Measurements from ENCODE around the gene GOLGA8A.
A peak's percentile ranks its signal among the peaks of the same experiment; 100 is the strongest.
"Not testable (repeated sequence)": the region's sequence is repeated elsewhere in the genome, so short reads cannot be mapped to it uniquely, and the experiment has no call there.

The GOLGA8A gene

GRCh38 chr15:34434627-34435305, 2.8 kb downstream of the GOLGA8A start:
- Mint-ChIP-seq H3K9me3 (no peaks in the 10 kb centered on the region), H3K36me3 (peaks cover 16% of the 10 kb centered on the region), H3K27me3 (no peaks in the 10 kb centered on the region), H3K4me1 (peaks cover 35% of the 10 kb centered on the region), H3K27ac (no peak overlapping the region), H3K4me3 (peak overlapping the region; percentile 88)

GRCh38 chr15:34433956-34434626, 3.5 kb downstream of the GOLGA8A start:
- not testable (repeated sequence) for H3K27me3 Mint-ChIP-seq, H3K27ac Mint-ChIP-seq, H3K4me3 Mint-ChIP-seq, H3K9me3 Mint-ChIP-seq
- H3K36me3 Mint-ChIP-seq, result peaks cover 16% of the 10 kb centered on the region
- H3K4me1 Mint-ChIP-seq, result peaks cover 35% of the 10 kb centered on the region

GRCh38 chr15:34430642-34431041, 7.0 kb downstream of the GOLGA8A start:
- Mint-ChIP-seq H3K36me3 (peaks cover 14% of the 10 kb centered on the region), H3K4me1 (peaks cover 23% of the 10 kb centered on the region)
- H3K4me3 Mint-ChIP-seq, H3K27ac Mint-ChIP-seq, H3K9me3 Mint-ChIP-seq, H3K27me3 Mint-ChIP-seq: not testable (repeated sequence)

DNA sequence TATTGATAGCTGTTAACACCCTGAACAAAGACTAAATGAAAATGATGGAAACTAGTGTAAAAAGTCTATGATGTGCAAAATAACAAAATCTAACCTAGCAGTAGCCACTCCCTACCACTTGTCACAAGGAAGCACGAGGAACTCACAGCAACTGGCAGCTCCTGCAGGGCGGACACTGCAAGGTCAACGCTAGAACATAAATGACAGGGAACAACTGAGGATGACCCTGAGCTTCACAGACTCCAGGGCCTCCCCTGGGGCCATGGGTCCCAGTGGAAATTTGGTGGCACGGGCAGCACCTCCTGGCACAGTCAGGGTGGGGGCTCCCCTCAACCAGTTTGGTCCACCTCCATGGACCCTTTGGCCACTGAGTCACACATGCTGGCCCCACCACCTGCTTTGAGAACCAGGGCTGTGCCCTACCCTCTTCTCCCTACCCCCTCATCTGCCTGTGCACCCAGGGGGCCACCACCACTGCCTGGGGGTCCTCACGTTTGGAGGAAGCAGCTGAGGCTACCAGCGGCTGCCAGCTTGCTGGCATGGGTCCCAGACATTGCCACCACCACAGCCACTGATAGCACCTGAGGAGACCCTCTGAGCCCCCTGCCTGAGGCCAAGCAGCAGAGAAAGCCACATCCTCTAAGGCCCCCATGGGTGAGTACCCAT, 14.1 kb downstream of the GOLGA8A start:
- not testable (repeated sequence) for H3K36me3 Mint-ChIP-seq, H3K4me1 Mint-ChIP-seq, H3K4me3 Mint-ChIP-seq, H3K9me3 Mint-ChIP-seq, H3K27me3 Mint-ChIP-seq, H3K27ac Mint-ChIP-seq

- not testable (repeated sequence) for H3K27ac Mint-ChIP-seq, H3K36me3 Mint-ChIP-seq
These were observed 16.7 kb downstream of the GOLGA8A start for GRCh38 chr15:34420953-34421352.

DNA sequence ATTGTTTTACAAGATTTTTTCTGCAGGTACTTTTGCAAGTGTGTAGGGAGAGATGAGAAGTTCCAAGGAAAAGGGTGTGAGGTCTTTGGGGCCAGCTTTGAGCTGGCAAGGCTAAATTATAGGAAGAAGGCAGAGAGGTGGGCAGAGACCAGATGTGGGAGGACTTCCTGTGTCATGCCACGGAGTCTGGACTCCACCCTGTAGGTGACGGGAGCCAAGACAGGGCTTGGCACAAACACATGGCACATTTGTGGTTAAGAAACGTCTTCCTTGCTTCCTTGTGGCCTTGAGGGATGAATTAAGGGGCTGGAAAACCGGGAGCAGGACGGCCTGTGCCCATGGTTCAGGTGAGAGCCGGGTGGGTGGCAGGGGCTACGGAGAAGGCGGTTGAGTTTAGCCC, 19.2 kb downstream of the GOLGA8A start:
- H3K9me3 Mint-ChIP-seq, H3K36me3 Mint-ChIP-seq, H3K4me3 Mint-ChIP-seq, H3K27ac Mint-ChIP-seq, H3K4me1 Mint-ChIP-seq, H3K27me3 Mint-ChIP-seq: not testable (repeated sequence)

More at GRCh38 chr15:34420953-34421352, 16.7 kb downstream of the GOLGA8A start:
- H3K4me1 Mint-ChIP-seq, H3K27me3 Mint-ChIP-seq, H3K4me3 Mint-ChIP-seq, H3K9me3 Mint-ChIP-seq: not testable (repeated sequence)

DNA sequence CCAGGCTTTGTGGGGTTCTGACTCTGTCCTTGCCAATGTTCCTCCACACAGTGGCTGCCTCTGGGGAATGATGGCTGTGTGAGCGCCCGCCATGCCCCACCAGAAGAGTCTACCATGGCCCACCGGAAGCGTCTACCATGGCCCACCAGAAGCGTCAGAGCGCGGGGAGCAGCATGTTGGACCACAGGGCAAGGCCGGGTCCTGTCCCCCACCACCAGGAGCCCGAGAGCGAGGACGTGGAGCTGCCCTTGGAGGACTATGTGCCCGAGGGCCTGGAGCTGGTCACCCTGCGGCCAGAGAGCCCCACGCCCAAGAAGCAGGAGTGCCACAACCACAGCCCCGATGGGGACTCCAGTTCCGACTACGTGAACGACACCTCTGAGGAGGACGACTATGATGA, 28.1 kb downstream of the GOLGA8A start:
- H3K36me3 Mint-ChIP-seq, result not testable (repeated sequence)

GRCh38 chr15:34408973-34409372, 28.6 kb downstream of the GOLGA8A start:
- H3K4me1 Mint-ChIP-seq, H3K4me3 Mint-ChIP-seq, H3K27me3 Mint-ChIP-seq, H3K36me3 Mint-ChIP-seq, H3K27ac Mint-ChIP-seq, H3K9me3 Mint-ChIP-seq: not testable (repeated sequence)

More for the DNA sequence above, 28.1 kb downstream of the GOLGA8A start:
- not testable (repeated sequence) for H3K9me3 Mint-ChIP-seq, H3K27me3 Mint-ChIP-seq, H3K4me3 Mint-ChIP-seq, H3K4me1 Mint-ChIP-seq, H3K27ac Mint-ChIP-seq

- H3K9me3 Mint-ChIP-seq, H3K4me1 Mint-ChIP-seq, H3K27me3 Mint-ChIP-seq, H3K27ac Mint-ChIP-seq, H3K4me3 Mint-ChIP-seq, H3K36me3 Mint-ChIP-seq: not testable (repeated sequence)
These were observed 33.7 kb downstream of the GOLGA8A start for GRCh38 chr15:34403899-34404298.

DNA sequence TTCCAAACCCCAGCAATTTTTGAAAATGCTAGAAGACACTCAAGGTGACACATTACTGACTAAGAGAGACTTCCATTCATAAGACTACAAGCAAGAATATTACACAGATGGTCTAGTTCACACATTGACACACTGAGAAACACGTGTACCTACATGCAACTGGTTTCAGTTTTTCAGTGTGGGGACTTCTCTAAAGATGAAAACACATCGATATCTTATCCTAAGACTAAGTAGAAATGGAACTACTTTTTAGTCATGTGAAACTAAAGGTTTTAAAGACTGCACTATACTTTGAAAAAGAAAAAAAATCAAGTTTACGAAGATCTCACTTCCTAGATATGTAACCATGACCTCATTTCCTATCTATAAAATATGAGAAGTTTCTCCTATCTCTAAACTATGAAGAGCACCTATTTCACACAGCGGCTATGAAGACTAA, 34.4 kb downstream of the GOLGA8A start:
- not testable (repeated sequence) for H3K27ac Mint-ChIP-seq, H3K4me3 Mint-ChIP-seq, H3K9me3 Mint-ChIP-seq, H3K27me3 Mint-ChIP-seq, H3K36me3 Mint-ChIP-seq, H3K4me1 Mint-ChIP-seq

GRCh38 chr15:34397637-34398259, 39.9 kb downstream of the GOLGA8A start:
- H3K27me3 Mint-ChIP-seq, H3K36me3 Mint-ChIP-seq, H3K27ac Mint-ChIP-seq, H3K9me3 Mint-ChIP-seq, H3K4me1 Mint-ChIP-seq, H3K4me3 Mint-ChIP-seq: not testable (repeated sequence)

- not testable (repeated sequence) for H3K4me1 Mint-ChIP-seq, H3K36me3 Mint-ChIP-seq, H3K9me3 Mint-ChIP-seq, H3K4me3 Mint-ChIP-seq, H3K27ac Mint-ChIP-seq, H3K27me3 Mint-ChIP-seq
These were observed 44.6 kb downstream of the GOLGA8A start for GRCh38 chr15:34392981-34393380.

DNA sequence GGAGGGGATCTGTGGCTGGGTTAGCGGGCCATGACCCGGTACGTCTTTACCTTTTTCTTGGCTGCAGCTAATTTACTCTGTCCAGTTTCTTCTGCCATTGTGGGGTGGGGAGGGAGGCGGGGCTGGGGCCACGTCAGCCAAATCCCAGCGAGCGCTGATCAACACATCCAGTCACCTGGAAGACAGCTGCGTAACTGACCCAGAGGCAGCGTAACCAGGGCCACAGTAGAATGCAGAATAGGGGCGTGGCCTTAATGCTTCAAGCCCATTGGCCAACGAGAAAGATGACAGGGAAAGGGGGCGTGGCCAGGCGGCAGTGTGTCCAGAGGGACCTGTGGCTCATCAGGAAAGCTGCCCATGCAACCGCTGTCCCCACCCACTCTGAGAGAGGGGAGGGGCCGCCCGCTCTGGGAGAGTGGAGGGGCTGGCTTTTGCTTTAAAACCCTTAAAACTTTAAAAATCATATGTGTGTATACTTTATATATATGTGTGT, 48.0 kb downstream of the GOLGA8A start:
- not testable (repeated sequence) for H3K27ac Mint-ChIP-seq, H3K36me3 Mint-ChIP-seq, H3K27me3 Mint-ChIP-seq, H3K4me1 Mint-ChIP-seq, H3K9me3 Mint-ChIP-seq, H3K4me3 Mint-ChIP-seq

Measured in activated naive CD4-positive, alpha-beta T cell treated with anti-CD3 and anti-CD28 coated beads, Interleukin-2, amount 50 U/mL, for 24 hours (primary cell).